GM12873 (cell line): Measurements from ENCODE around the gene FBLN1.

Experiments used
- TF ChIP-seq, protein P1 (sequence below): IDR thresholded peaks from 2 replicates; pipeline ENCODE4 v1.5.1; 2012; ENCODE audit warnings: low read depth, mild to moderate bottlenecking, moderate library complexity, low read length, control low read depth; ENCODE audit not compliant: insufficient read depth; ENCODE audit errors: missing control alignments

FBLN1 gene

GRCh38 chr22:45541382-45541979 is 38.8 kb downstream of the FBLN1 start:
- TF ChIP-seq, protein P1, sequence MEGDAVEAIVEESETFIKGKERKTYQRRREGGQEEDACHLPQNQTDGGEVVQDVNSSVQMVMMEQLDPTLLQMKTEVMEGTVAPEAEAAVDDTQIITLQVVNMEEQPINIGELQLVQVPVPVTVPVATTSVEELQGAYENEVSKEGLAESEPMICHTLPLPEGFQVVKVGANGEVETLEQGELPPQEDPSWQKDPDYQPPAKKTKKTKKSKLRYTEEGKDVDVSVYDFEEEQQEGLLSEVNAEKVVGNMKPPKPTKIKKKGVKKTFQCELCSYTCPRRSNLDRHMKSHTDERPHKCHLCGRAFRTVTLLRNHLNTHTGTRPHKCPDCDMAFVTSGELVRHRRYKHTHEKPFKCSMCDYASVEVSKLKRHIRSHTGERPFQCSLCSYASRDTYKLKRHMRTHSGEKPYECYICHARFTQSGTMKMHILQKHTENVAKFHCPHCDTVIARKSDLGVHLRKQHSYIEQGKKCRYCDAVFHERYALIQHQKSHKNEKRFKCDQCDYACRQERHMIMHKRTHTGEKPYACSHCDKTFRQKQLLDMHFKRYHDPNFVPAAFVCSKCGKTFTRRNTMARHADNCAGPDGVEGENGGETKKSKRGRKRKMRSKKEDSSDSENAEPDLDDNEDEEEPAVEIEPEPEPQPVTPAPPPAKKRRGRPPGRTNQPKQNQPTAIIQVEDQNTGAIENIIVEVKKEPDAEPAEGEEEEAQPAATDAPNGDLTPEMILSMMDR = no peak

- TF ChIP-seq, protein P1 = no peak
Observed at GRCh38 chr22:45542001-45542520, 39.4 kb downstream of the FBLN1 start.

DNA sequence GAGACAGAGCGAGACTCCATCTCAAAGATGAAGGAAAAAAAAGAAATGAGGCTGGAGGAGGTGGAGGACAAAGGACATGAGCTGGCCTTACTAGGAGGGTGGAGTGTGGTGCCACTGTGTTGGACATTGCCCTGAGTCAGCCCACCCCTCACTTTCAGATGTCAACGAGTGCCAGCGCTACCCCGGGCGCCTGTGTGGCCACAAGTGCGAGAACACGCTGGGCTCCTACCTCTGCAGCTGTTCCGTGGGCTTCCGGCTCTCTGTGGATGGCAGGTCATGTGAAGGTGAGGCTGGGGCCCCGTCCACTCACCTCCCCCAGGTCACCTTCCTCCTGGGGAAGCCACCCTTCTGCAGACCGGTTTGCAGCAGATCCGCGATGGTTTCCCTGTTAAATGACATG is 40.6 kb downstream of the FBLN1 start:
- TF ChIP-seq, protein P1 = no peak

DNA sequence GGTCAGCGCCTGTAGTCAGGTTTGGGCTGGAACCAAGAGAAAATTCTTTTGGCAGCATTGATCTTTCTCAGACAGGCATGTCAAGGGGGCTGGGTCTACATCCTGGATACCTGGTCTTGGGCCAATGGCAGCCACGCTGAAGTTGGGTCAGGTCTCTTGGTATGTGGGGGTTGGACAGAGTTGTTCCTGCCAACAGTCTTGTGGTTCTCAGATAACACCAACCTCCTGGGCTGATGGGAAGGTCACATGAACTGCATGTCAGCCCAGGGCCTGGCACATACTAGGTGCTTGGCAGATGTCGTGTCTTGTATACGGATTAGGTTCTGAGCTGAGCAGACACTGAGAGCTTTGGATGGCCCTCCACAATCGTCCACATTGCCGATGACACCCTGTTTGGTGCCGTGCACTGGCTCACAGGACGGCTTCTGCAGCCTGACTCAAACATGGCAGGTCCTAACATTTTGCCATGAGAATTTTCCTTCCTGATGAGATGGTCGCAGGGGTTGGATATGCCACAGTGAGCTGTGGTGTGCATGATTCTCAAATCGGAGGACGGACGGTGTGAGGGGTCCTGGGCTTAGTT is 42.0 kb downstream of the FBLN1 start:
- TF ChIP-seq, protein P1 = no peak

- TF ChIP-seq, protein P1 = no peak
Observed at GRCh38 chr22:45546333-45547015, 43.8 kb downstream of the FBLN1 start.

DNA sequence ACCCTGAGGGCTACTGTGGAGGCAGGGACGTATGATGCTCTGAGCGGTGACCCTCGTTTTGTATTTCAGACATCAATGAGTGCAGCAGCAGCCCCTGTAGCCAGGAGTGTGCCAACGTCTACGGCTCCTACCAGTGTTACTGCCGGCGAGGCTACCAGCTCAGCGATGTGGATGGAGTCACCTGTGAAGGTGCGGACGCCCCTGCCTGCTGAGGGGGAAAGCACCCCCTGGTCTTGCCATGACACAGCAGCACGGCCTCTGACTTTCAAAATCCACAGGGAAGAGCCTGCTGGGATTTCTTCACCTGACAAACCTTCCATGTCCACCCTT is 44.3 kb downstream of the FBLN1 start:
- TF ChIP-seq, protein P1 = no peak

DNA sequence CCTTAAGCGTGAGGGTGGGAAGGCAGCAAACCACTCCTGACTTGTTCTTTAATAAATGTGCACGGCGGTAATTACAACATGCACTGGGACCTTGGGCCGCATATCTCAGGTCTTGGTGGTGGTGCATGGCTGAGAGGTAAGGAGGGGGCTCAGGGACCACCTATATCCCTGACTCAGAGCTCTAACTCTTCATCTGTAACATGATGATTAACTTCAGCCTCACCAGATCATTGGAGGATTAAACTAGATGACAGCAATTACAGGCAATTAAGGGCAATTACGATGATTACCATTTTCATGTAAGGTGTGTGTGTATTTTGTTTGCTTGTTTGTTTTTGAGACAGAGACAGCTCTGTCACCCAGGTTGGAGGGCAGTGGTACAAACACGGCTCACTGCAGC is 45.0 kb downstream of the FBLN1 start:
- TF ChIP-seq, protein P1 = no peak
